ENCODE results near the gene INSC. TPM values are rescaled to one million over a fixed set of nuclear protein-coding genes. Genes with fewer than 3 reads are reported as not detected.

INSC gene
- total and polyA plus RNA-seq, 2 of the 13 experiments (the other 11 are each of a cell fraction or from before 2014, with no cell fraction given): 0.09 TPM; not detected in 1

GRCh38 chr11:15213471-15214231 lies 98.9 kb downstream of the INSC start:
- intact Hi-C loops (cut with micrococcal nuclease; ENCODE audit: unreplicated experiment) (loop anchor here (1.0 kb wide), 1 partner anchor 46 kb away; no protein-coding TSS in a partner anchor), in situ Hi-C loops (cut with HindIII; ENCODE audit: extremely low pct_ligation_motif_present, low pct_unique_long_range_greater_than_20kb) (no loop called here)
- FAIRE-seq (no peak), ATAC-seq (peak; percentile 87), DNase-seq (ENCODE audit: low spot score) (peak; percentile 52)
- ChIA-PET POLR2A (no interaction called here), CTCF (ENCODE audit: low intra/inter-chr PET ratio, low total read pairs) (no interaction called here)
- no peak overlapping the region for H3K9ac ChIP-seq (ENCODE audit: insufficient read depth, low read depth, low read length)
- no peaks in the 10 kb centered on the region for H3K79me2 ChIP-seq (ENCODE audit: insufficient read depth, low read length)
- no peak overlapping the region for H3K4me2 ChIP-seq (ENCODE audit: low read depth, low read length)
- no peaks in the 10 kb centered on the region for H4K20me1 ChIP-seq (ENCODE audit: insufficient read depth, low read length)
- H2AFZ ChIP-seq (ENCODE audit: low read length): no peak overlapping the region
- H3K27me3 ChIP-seq (ENCODE audit: control insufficient read depth in 1 of 2, insufficient read depth in 2 of 2, low read length in 2 of 2): no peaks in the 10 kb centered on the region
- H3K4me1 ChIP-seq (ENCODE audit: insufficient read depth, low read length): peaks cover 15% of the 10 kb centered on the region
- H3K27ac ChIP-seq (ENCODE audit: extremely low read length, insufficient read depth, low read length): no peak overlapping the region
- no peak overlapping the region for H3K4me3 ChIP-seq (replicated peaks in 1 of 3; ENCODE audit: insufficient read depth in 1 of 3, low read depth in 2 of 3, low read length in 3 of 3)
- no TSS peak for BruUV-seq (replicated peaks)
- TF ChIP-seq HNF4A (CRISPR knock-in tag; IDR thresholded peaks at IDR 0.05) (peak; percentile 56), SRSF1 (optimal IDR thresholded peaks at IDR 0.05; ENCODE audit: low read depth, low read length) (no peak), TRIM24 (CRISPR knock-in tag; IDR thresholded peaks at IDR 0.05) (no peak), NCOR1 (IDR thresholded peaks at IDR 0.05; ENCODE audit: borderline replicate concordance, low read length) (peak; percentile 45; the same call in 1 of the 2 replicates), JUN (CRISPR knock-in tag; IDR thresholded peaks at IDR 0.05) (no peak), CREB1 (IDR thresholded peaks at IDR 0.05) (no peak), CREB1 (CRISPR knock-in tag; IDR thresholded peaks at IDR 0.05) (peak; percentile 54; the same call in 1 of the 2 replicates), BHLHE40 (IDR thresholded peaks at IDR 0.05; ENCODE audit: low read length) (no peak), NR2F6 (IDR thresholded peaks at IDR 0.05) (peak; percentile 12; the same call in 1 of the 2 replicates), NR2F6 (CRISPR knock-in tag; IDR thresholded peaks at IDR 0.05) (no peak)
- no peaks in the 10 kb centered on the region for H3K36me3 ChIP-seq (replicated peaks in 1 of 2; ENCODE audit: control insufficient read depth in 1 of 2, insufficient read depth in 2 of 2, low read length in 2 of 2)
- no peaks in the 10 kb centered on the region for H3K9me3 ChIP-seq (ENCODE audit: low read length)
- WGBS (ENCODE audit: low lambda C conversion rate): 2% methylated on average over 3 of the region's 3 CpGs

GRCh38 chr11:15215005-15215404 lies 100.3 kb downstream of the INSC start:
- Histone ChIP-seq H3K9ac (ENCODE audit: insufficient read depth, low read depth, low read length) (no peak overlapping the region), H3K4me2 (ENCODE audit: low read depth, low read length) (no peak overlapping the region), H3K79me2 (ENCODE audit: insufficient read depth, low read length) (no peaks in the 10 kb centered on the region), H4K20me1 (ENCODE audit: insufficient read depth, low read length) (no peaks in the 10 kb centered on the region), H3K4me3 (replicated peaks in 1 of 3; ENCODE audit: insufficient read depth in 1 of 3, low read depth in 2 of 3, low read length in 3 of 3) (no peak overlapping the region), H3K27me3 (ENCODE audit: control insufficient read depth in 1 of 2, insufficient read depth in 2 of 2, low read length in 2 of 2) (no peaks in the 10 kb centered on the region), H3K36me3 (replicated peaks in 1 of 2; ENCODE audit: control insufficient read depth in 1 of 2, insufficient read depth in 2 of 2, low read length in 2 of 2) (no peaks in the 10 kb centered on the region), H3K9me3 (ENCODE audit: low read length) (no peaks in the 10 kb centered on the region), H3K27ac (ENCODE audit: extremely low read length, insufficient read depth, low read length) (no peak overlapping the region), H3K4me1 (ENCODE audit: insufficient read depth, low read length) (peaks cover 15% of the 10 kb centered on the region), H2AFZ (ENCODE audit: low read length) (no peak overlapping the region)
- intact Hi-C loops (cut with micrococcal nuclease; ENCODE audit: unreplicated experiment): no loop called here
- DNase-seq (ENCODE audit: low spot score) (no peak), ATAC-seq (no peak), FAIRE-seq (no peak)
- in situ Hi-C loops (cut with HindIII; ENCODE audit: extremely low pct_ligation_motif_present, low pct_unique_long_range_greater_than_20kb): no loop called here
- BruUV-seq (replicated peaks): no TSS peak
- CTCF ChIA-PET (ENCODE audit: low intra/inter-chr PET ratio, low total read pairs): no interaction called here
- POLR2A ChIA-PET: no interaction called here
- WGBS (ENCODE audit: low lambda C conversion rate): 40% methylated on average over 2 of the region's 2 CpGs
- TF ChIP-seq KMT2B (CRISPR knock-in tag; IDR thresholded peaks at IDR 0.05): no peak
- TF ChIP-seq ZNF362 (CRISPR knock-in tag; IDR thresholded peaks at IDR 0.05; ENCODE audit: borderline replicate concordance): no peak
- TF ChIP-seq NFIB (CRISPR knock-in tag; IDR thresholded peaks at IDR 0.05; ENCODE audit: borderline replicate concordance): no peak
- no peak for TF ChIP-seq NCOR1 (IDR thresholded peaks at IDR 0.05; ENCODE audit: borderline replicate concordance, low read length)
- TF ChIP-seq SALL1 (CRISPR knock-in tag; IDR thresholded peaks at IDR 0.05): no peak
- TF ChIP-seq HOXD1 (CRISPR knock-in tag; IDR thresholded peaks at IDR 0.05): no peak
- no peak for TF ChIP-seq SRY (CRISPR knock-in tag; IDR thresholded peaks at IDR 0.05)
- no peak for TF ChIP-seq ZNF607 (CRISPR knock-in tag; IDR thresholded peaks at IDR 0.05; ENCODE audit: borderline replicate concordance)
- no peak for TF ChIP-seq ASH2L (IDR thresholded peaks at IDR 0.05; ENCODE audit: insufficient read length, low read depth, low read length)
- no peak for TF ChIP-seq BORCS8-MEF2B (CRISPR knock-in tag; IDR thresholded peaks at IDR 0.05)
- no peak for TF ChIP-seq SP2 (CRISPR knock-in tag; IDR thresholded peaks at IDR 0.05)

Measured in HepG2 (cell line).